Keratinocyte (primary cell): Measurements from ENCODE around the gene RBM22.

ENCODE experiments used
- CTCF ChIP-seq, 3 experiments: IDR thresholded peaks in 1 of 3; conservative IDR thresholded peaks in 1 of 3; optimal IDR thresholded peaks in 1 of 3; 2 replicates in 2 of 3; 3 replicates in 1 of 3; pipeline versions ENCODE3 to v1.5.1; 2011; ENCODE audit warnings: low read length in 3 of 3, mild to moderate bottlenecking in 3 of 3, moderate library complexity in 2 of 3, control low read depth in 1 of 3, inconsistent platforms in 1 of 3; ENCODE audit not compliant: insufficient read depth in 2 of 3; ENCODE audit errors: extremely low read depth in 1 of 3
- EZH2 ChIP-seq: IDR thresholded peaks from one replicate; pipeline ENCODE4 v1.6.1; 2012; ENCODE audit warnings: inconsistent platforms, mild to moderate bottlenecking, low read length, moderate library complexity

GRCh38 chr5:150700594-150701377 is at the start of gene RBM22:
- TF ChIP-seq CTCF (optimal IDR thresholded peaks at IDR 0.05 in 1 of 3, IDR thresholded peaks at IDR 0.05 in 1 of 3, conservative IDR thresholded peaks at IDR 0.05 in 1 of 3; ENCODE audit: extremely low read depth in 1 of 3, insufficient read depth in 2 of 3, low read length in 3 of 3), result peak; percentile 41 to 79 (median 76)
- no peak for TF ChIP-seq EZH2
